GM12878 (cell line): ENCODE results near the gene POLE2. TPM values are rescaled to one million over a fixed set of nuclear protein-coding genes. Genes with fewer than 3 reads are reported as not detected.

Experiments
- GATAD2B ChIP-seq: fragments of 450-650 bp; conservative IDR thresholded peaks from 2 replicates; pipeline ENCODE4 v1.6.1; 2017; ENCODE audit warnings: low read depth, mild to moderate bottlenecking, moderate library complexity
- KAT2A ChIP-seq: conservative IDR thresholded peaks from 2 replicates; pipeline ENCODE4 v1.6.1; 2011; ENCODE audit warnings: low read depth, low read length; ENCODE audit not compliant: control insufficient read depth
- MYC ChIP-seq: IDR thresholded peaks from 2 replicates; pipeline ENCODE4 v1.6.1; 2011; ENCODE audit warnings: mild to moderate bottlenecking, low read length, moderate library complexity, inconsistent platforms; ENCODE audit not compliant: insufficient read depth, insufficient replicate concordance, insufficient read length, severe bottlenecking
- NFYA ChIP-seq: IDR thresholded peaks from 2 replicates; pipeline ENCODE4 v1.6.1; 2011; ENCODE audit warnings: low read depth, mild to moderate bottlenecking, low read length, improper control_type of control experiment, borderline replicate concordance
- RB1 ChIP-seq: fragments of 450-650 bp; formaldehyde crosslinking; IDR thresholded peaks from 2 replicates; pipeline ENCODE4 v1.6.1; 2017; ENCODE audit warnings: mild to moderate bottlenecking, borderline replicate concordance
- RELA ChIP-seq: fragments of 450-650 bp; IDR thresholded peaks from 2 replicates; pipeline ENCODE4 v1.8.0; 2014; ENCODE audit warnings: borderline replicate concordance; ENCODE audit not compliant: partially characterized antibody
- SREBF1 ChIP-seq: IDR thresholded peaks from 2 replicates; pipeline ENCODE4 v1.6.1; 2012; ENCODE audit warnings: mild to moderate bottlenecking, low read length
- SRF ChIP-seq, 2 experiments: IDR thresholded peaks; 2 replicates each; pipeline ENCODE4 v1.6.1; 2011; ENCODE audit warnings: low read depth in 2 of 2, low read length in 2 of 2, mild to moderate bottlenecking in 1 of 2, moderate library complexity in 1 of 2
- STAT3 ChIP-seq: IDR thresholded peaks from 2 replicates; pipeline ENCODE4 v1.6.1; 2011; ENCODE audit warnings: low read depth, low read length, improper control_type of control experiment
- ZBED1 ChIP-seq: IDR thresholded peaks from 2 replicates; pipeline ENCODE4 v1.6.1; 2016; ENCODE audit warnings: borderline replicate concordance
- ZNF217 ChIP-seq: fragments of 450-650 bp; IDR thresholded peaks from 2 replicates; pipeline ENCODE4 v1.6.1; 2017; ENCODE audit warnings: antibody characterized with exemption, mild to moderate bottlenecking
- polyA plus RNA-seq, 11 experiments: library from polyadenylated mRNA; depleted of rRNA in 4 of 11; unstranded in 6 of 11; stranded (reverse) in 5 of 11; fragments of >200 nt; fragmentation: Nextera tagmentation in 4 of 11; fragmentation: Illumina TruSeq in 1 of 11; extraction: Ambion mirVana in 4 of 11; extraction: Trizol in 1 of 11; gene quantifications; 1 replicate in 1 of 11; 2 replicates in 10 of 11; pipeline versions ENCODE4 v1.2.1 to v1.2.3, GENCODE V29; 2011 to 2016; ENCODE audit warnings: inconsistent platforms in 2 of 11, missing spikeins in 2 of 11, low read depth in 1 of 11
- total RNA-seq, 4 experiments: library from RNA; depleted of rRNA in 3 of 4; stranded (reverse); fragments of >200 nt in 3 of 4; fragmentation: Illumina TruSeq in 1 of 4; extraction: Trizol in 1 of 4; gene quantifications; 2 replicates each; pipeline versions ENCODE4 v1.2.1 to v1.2.3, GENCODE V29; 2013 to 2021
- TF ChIP-seq, protein P1 (sequence below): IDR thresholded peaks from 2 replicates; pipeline ENCODE4 v1.6.1; 2011; ENCODE audit warnings: mild to moderate bottlenecking, low read depth, low read length, moderate library complexity; ENCODE audit not compliant: insufficient replicate concordance
- TF ChIP-seq, protein P2 (sequence below), 3 experiments: IDR thresholded peaks in 2 of 3; conservative IDR thresholded peaks in 1 of 3; 2 replicates each; pipeline ENCODE4 v1.5.1; 2011; ENCODE audit warnings: low read depth in 3 of 3, low read length in 3 of 3, mild to moderate bottlenecking in 3 of 3, control low read depth in 2 of 3, moderate library complexity in 2 of 3, inconsistent platforms in 1 of 3, mixed read lengths in 1 of 3; ENCODE audit not compliant: control insufficient read depth in 2 of 3, insufficient read depth in 1 of 3; ENCODE audit errors: extremely low read depth in 1 of 3
- TF ChIP-seq, protein P3 (sequence below): fragments of 150-350 bp; IDR thresholded peaks from 2 replicates; pipeline ENCODE4 v1.6.1; 2016; ENCODE audit warnings: low read depth, low read length
- TF ChIP-seq, protein P4 (sequence below): fragments of 450-650 bp; IDR thresholded peaks from 2 replicates; pipeline ENCODE4 v1.6.1; 2016; ENCODE audit warnings: mild to moderate bottlenecking
- TF ChIP-seq, protein P5 (sequence below): fragments of 450-650 bp; IDR thresholded peaks from 2 replicates; pipeline ENCODE4 v1.6.1; 2016; ENCODE audit warnings: mild to moderate bottlenecking, moderate library complexity, borderline replicate concordance

The POLE2 gene
- total and polyA plus RNA-seq, 10 of the 15 experiments (the other 5 are each of a cell fraction or from before 2014, with no cell fraction given): 22.0 to 45.6 (median 38.8) TPM

DNA sequence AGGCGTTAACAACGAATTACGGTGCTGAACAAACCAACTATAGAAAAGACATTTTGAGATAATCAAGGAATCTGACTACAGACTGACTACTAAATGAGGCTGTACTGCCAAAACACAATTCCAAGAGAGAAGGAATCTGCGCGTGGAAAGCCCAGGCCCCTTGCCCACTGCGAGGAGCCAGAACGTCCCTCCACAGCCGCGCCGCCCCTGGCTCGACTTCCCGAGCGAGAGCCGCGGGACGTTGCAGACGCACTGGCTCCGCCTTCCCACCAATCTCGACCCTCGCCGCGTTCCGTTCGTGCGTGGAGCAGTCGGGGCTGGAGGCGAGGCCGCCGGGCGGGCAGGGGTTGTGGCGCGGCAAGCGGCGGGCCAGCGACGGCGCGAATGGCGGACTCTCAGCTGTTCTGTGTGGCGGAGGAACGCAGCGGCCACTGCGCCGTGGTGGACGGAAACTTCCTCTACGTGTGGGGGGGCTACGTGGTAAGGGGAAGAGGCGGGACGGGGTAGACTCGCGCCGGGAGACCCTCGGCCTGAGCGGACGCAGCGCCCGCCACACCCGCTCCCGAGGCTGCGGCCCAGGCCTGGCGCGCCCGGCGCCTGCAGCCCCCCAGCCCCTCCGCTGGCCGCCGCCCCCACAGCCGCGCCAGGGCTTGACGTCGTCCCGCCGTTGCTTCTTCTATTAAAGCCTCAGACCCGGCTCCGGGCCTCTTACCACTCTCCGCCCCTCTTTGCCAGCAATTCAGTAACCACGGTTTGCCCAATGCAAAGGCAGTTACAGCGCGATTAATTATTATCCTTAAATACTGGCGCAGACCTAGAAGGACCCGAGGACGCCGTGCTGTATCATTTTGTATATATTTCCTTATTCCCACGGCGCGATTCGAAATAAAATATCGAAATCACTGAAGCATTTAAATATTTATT is 5.1 kb upstream of the POLE2 start, which contains the start of gene KLHDC1 (continued):
- TF ChIP-seq, protein P1, sequence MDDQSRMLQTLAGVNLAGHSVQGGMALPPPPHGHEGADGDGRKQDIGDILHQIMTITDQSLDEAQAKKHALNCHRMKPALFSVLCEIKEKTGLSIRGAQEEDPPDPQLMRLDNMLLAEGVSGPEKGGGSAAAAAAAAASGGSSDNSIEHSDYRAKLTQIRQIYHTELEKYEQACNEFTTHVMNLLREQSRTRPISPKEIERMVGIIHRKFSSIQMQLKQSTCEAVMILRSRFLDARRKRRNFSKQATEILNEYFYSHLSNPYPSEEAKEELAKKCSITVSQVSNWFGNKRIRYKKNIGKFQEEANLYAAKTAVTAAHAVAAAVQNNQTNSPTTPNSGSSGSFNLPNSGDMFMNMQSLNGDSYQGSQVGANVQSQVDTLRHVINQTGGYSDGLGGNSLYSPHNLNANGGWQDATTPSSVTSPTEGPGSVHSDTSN: no peak
- no peak for TF ChIP-seq ZNF217
- peak; percentile 97 for TF ChIP-seq GATAD2B
- TF ChIP-seq, protein P2, sequence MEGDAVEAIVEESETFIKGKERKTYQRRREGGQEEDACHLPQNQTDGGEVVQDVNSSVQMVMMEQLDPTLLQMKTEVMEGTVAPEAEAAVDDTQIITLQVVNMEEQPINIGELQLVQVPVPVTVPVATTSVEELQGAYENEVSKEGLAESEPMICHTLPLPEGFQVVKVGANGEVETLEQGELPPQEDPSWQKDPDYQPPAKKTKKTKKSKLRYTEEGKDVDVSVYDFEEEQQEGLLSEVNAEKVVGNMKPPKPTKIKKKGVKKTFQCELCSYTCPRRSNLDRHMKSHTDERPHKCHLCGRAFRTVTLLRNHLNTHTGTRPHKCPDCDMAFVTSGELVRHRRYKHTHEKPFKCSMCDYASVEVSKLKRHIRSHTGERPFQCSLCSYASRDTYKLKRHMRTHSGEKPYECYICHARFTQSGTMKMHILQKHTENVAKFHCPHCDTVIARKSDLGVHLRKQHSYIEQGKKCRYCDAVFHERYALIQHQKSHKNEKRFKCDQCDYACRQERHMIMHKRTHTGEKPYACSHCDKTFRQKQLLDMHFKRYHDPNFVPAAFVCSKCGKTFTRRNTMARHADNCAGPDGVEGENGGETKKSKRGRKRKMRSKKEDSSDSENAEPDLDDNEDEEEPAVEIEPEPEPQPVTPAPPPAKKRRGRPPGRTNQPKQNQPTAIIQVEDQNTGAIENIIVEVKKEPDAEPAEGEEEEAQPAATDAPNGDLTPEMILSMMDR (IDR thresholded peaks at IDR 0.05 in 2 of 3, conservative IDR thresholded peaks at IDR 0.05 in 1 of 3; ENCODE audit: control insufficient read depth in 2 of 3, extremely low read depth in 1 of 3, insufficient read depth in 1 of 3, low read depth in 3 of 3, low read length in 3 of 3): no peak
- TF ChIP-seq RB1: no peak; the same call in 1 of the 2 replicates
- no peak for TF ChIP-seq SRF (IDR thresholded peaks at IDR 0.05; ENCODE audit: low read depth in 2 of 2, low read length in 2 of 2)
- no peak for TF ChIP-seq NFYA
- TF ChIP-seq, protein P3, sequence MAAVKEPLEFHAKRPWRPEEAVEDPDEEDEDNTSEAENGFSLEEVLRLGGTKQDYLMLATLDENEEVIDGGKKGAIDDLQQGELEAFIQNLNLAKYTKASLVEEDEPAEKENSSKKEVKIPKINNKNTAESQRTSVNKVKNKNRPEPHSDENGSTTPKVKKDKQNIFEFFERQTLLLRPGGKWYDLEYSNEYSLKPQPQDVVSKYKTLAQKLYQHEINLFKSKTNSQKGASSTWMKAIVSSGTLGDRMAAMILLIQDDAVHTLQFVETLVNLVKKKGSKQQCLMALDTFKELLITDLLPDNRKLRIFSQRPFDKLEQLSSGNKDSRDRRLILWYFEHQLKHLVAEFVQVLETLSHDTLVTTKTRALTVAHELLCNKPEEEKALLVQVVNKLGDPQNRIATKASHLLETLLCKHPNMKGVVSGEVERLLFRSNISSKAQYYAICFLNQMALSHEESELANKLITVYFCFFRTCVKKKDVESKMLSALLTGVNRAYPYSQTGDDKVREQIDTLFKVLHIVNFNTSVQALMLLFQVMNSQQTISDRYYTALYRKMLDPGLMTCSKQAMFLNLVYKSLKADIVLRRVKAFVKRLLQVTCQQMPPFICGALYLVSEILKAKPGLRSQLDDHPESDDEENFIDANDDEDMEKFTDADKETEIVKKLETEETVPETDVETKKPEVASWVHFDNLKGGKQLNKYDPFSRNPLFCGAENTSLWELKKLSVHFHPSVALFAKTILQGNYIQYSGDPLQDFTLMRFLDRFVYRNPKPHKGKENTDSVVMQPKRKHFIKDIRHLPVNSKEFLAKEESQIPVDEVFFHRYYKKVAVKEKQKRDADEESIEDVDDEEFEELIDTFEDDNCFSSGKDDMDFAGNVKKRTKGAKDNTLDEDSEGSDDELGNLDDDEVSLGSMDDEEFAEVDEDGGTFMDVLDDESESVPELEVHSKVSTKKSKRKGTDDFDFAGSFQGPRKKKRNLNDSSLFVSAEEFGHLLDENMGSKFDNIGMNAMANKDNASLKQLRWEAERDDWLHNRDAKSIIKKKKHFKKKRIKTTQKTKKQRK: no peak
- TF ChIP-seq, protein P4, sequence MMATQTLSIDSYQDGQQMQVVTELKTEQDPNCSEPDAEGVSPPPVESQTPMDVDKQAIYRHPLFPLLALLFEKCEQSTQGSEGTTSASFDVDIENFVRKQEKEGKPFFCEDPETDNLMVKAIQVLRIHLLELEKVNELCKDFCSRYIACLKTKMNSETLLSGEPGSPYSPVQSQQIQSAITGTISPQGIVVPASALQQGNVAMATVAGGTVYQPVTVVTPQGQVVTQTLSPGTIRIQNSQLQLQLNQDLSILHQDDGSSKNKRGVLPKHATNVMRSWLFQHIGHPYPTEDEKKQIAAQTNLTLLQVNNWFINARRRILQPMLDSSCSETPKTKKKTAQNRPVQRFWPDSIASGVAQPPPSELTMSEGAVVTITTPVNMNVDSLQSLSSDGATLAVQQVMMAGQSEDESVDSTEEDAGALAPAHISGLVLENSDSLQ: no peak
- no peak for TF ChIP-seq STAT3
- TF ChIP-seq RELA: no peak
- no peak for TF ChIP-seq SREBF1
- peak; percentile 50 for TF ChIP-seq MYC
- TF ChIP-seq ZBED1: no peak
- TF ChIP-seq, protein P5, sequence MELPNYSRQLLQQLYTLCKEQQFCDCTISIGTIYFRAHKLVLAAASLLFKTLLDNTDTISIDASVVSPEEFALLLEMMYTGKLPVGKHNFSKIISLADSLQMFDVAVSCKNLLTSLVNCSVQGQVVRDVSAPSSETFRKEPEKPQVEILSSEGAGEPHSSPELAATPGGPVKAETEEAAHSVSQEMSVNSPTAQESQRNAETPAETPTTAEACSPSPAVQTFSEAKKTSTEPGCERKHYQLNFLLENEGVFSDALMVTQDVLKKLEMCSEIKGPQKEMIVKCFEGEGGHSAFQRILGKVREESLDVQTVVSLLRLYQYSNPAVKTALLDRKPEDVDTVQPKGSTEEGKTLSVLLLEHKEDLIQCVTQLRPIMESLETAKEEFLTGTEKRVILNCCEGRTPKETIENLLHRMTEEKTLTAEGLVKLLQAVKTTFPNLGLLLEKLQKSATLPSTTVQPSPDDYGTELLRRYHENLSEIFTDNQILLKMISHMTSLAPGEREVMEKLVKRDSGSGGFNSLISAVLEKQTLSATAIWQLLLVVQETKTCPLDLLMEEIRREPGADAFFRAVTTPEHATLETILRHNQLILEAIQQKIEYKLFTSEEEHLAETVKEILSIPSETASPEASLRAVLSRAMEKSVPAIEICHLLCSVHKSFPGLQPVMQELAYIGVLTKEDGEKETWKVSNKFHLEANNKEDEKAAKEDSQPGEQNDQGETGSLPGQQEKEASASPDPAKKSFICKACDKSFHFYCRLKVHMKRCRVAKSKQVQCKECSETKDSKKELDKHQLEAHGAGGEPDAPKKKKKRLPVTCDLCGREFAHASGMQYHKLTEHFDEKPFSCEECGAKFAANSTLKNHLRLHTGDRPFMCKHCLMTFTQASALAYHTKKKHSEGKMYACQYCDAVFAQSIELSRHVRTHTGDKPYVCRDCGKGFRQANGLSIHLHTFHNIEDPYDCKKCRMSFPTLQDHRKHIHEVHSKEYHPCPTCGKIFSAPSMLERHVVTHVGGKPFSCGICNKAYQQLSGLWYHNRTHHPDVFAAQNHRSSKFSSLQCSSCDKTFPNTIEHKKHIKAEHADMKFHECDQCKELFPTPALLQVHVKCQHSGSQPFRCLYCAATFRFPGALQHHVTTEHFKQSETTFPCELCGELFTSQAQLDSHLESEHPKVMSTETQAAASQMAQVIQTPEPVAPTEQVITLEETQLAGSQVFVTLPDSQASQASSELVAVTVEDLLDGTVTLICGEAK: no peak
- no peak for TF ChIP-seq KAT2A
